SK-N-SH (cell line): ENCODE data around the gene DCLRE1B. TPM values are rescaled to one million over a fixed set of nuclear protein-coding genes. Genes with fewer than 3 reads are reported as not detected.

Experiments
- CTCF ChIA-PET: fragments of 300-600, 350-600 bp; formaldehyde crosslinking; extraction: SDS; loops from one replicate; lab custom pipeline; 2021; lab: Yijun Ruan, JAX
- POLR2A ChIA-PET: fragments of 350-600 bp; sonication (Branson Sonifier 250); formaldehyde crosslinking; extraction: SDS; loops from one replicate; lab custom pipeline; 2020; ENCODE audit warnings: antibody characterized with exemption, inconsistent platforms; lab: Yijun Ruan, JAX
- DNase-seq: peaks from one replicate; pipeline ENCODE4 v3.0.0; 2012
- H2AFZ ChIP-seq: fragments of 200-600 bp; sonication (generic); 2 replicates; pipeline ENCODE4 v1.8.1; 2016; ENCODE audit warnings: antibody characterized with exemption, mild to moderate bottlenecking, low read depth
- H3F3A ChIP-seq: fragments of 200-600 bp; sonication (generic); replicated peaks from 2 replicates; pipeline ENCODE3; 2016; ENCODE audit warnings: antibody characterized with exemption, mild to moderate bottlenecking; ENCODE audit not compliant: insufficient read depth
- H3K27ac ChIP-seq, 2 experiments: fragments of 200-500 bp in 1 of 2; fragments of 200-600 bp in 1 of 2; sonication (Bioruptor generic) in 1 of 2; sonication (generic), shearing (Covaris generic) in 1 of 2; 2 replicates each; pipeline versions ENCODE4 v1.5.1 to v1.6.1; 2014 to 2016; ENCODE audit warnings: low read depth in 2 of 2, inconsistent platforms in 1 of 2, low read length in 1 of 2, mild to moderate bottlenecking in 1 of 2, mixed read lengths in 1 of 2
- H3K27me3 ChIP-seq: fragments of 200-600 bp; sonication (generic), shearing (Covaris generic); 2 replicates; pipeline ENCODE4 v1.6.1; 2016; ENCODE audit warnings: mixed run types; ENCODE audit not compliant: insufficient read depth
- H3K36me3 ChIP-seq, 2 experiments: fragments of 200-500 bp in 1 of 2; fragments of 200-600 bp in 1 of 2; sonication (Bioruptor generic) in 1 of 2; sonication (generic) in 1 of 2; replicated peaks in 1 of 2; 2 replicates each; pipeline versions ENCODE3 to v1.5.1; 2014 to 2016; ENCODE audit warnings: low read length in 1 of 2, mild to moderate bottlenecking in 1 of 2; ENCODE audit not compliant: insufficient read depth in 2 of 2, control insufficient read depth in 1 of 2
- H3K4me1 ChIP-seq, 2 experiments: fragments of 200-500 bp in 1 of 2; fragments of 200-600 bp in 1 of 2; sonication (Bioruptor generic) in 1 of 2; sonication (generic), shearing (Covaris generic) in 1 of 2; 2 replicates each; pipeline versions ENCODE4 v1.5.1 to v1.6.1; 2014 to 2016; ENCODE audit warnings: low read depth in 1 of 2, low read length in 1 of 2, mixed run types in 1 of 2; ENCODE audit not compliant: insufficient read depth in 2 of 2, control insufficient read depth in 1 of 2
- H3K4me2 ChIP-seq: fragments of 200-600 bp; sonication (generic), shearing (Covaris generic); 2 replicates; pipeline ENCODE4 v1.6.1; 2017; ENCODE audit warnings: mixed run types
- H3K4me3 ChIP-seq, 2 experiments: fragments of 200-500 bp in 1 of 2; fragments of 200-600 bp in 1 of 2; sonication (Bioruptor generic) in 1 of 2; sonication (generic), shearing (Covaris generic) in 1 of 2; 2 replicates each; pipeline versions ENCODE4 v1.5.1 to v1.8.1; 2014 to 2016; ENCODE audit warnings: low read depth in 2 of 2, inconsistent platforms in 1 of 2, low read length in 1 of 2, mild to moderate bottlenecking in 1 of 2, mixed read lengths in 1 of 2, moderate library complexity in 1 of 2
- H3K79me2 ChIP-seq: fragments of 200-600 bp; sonication (generic); 2 replicates; pipeline ENCODE4 v1.8.1; 2017; ENCODE audit warnings: mild to moderate bottlenecking; ENCODE audit not compliant: insufficient read depth
- H3K9ac ChIP-seq: fragments of 200-600 bp; sonication (generic); 2 replicates; pipeline ENCODE4 v1.6.1; 2017; ENCODE audit warnings: mixed run types
- H3K9me2 ChIP-seq: fragments of 200-600 bp; sonication (generic); 2 replicates; pipeline ENCODE4 v1.6.1; 2017; ENCODE audit warnings: mixed run types
- H3K9me3 ChIP-seq: fragments of 200-600 bp; sonication (generic); 2 replicates; pipeline ENCODE4 v1.6.1; 2017; ENCODE audit warnings: mixed run types, mild to moderate bottlenecking, moderate library complexity
- H4K20me1 ChIP-seq: fragments of 200-600 bp; sonication (generic); 2 replicates; pipeline ENCODE4 v1.6.1; 2017; ENCODE audit warnings: mild to moderate bottlenecking, mixed run types; ENCODE audit not compliant: insufficient read depth
- CHD2 ChIP-seq: fragments of 150-350 bp; IDR thresholded peaks from 2 replicates; pipeline ENCODE4 v1.6.1; 2018; ENCODE audit warnings: low read length; ENCODE audit not compliant: partially characterized antibody
- ELF1 ChIP-seq: IDR thresholded peaks from 2 replicates; pipeline ENCODE4 v1.4.0; 2012
- EP300 ChIP-seq, 2 experiments: IDR thresholded peaks; 2 replicates each; pipeline versions ENCODE4 v1.4.0 to v1.6.1; 2012; ENCODE audit warnings: borderline replicate concordance in 1 of 2, low read depth in 1 of 2, low read length in 1 of 2
- MAX ChIP-seq: IDR thresholded peaks from 2 replicates; pipeline ENCODE4 v1.4.0; 2012; ENCODE audit warnings: low read depth
- NRF1 ChIP-seq: IDR thresholded peaks from 2 replicates; pipeline ENCODE4 v1.6.1; 2012; ENCODE audit warnings: low read depth, mild to moderate bottlenecking, low read length
- POLR2AphosphoS5 ChIP-seq: IDR thresholded peaks from 2 replicates; pipeline ENCODE4 v1.6.1; 2012; ENCODE audit warnings: low read depth, low read length
- RFX5 ChIP-seq: IDR thresholded peaks from 2 replicates; pipeline ENCODE4 v1.6.1; 2012; ENCODE audit warnings: mild to moderate bottlenecking, improper control_type of control experiment, low read length
- SIN3A ChIP-seq: IDR thresholded peaks from 2 replicates; pipeline ENCODE4 v1.6.1; 2012; ENCODE audit warnings: low read depth, mild to moderate bottlenecking, low read length, moderate library complexity, borderline replicate concordance
- WGBS: methylation state at CpG from one replicate; pipeline ENCODE4 v1.1.6; 2017; ENCODE audit warnings: low lambda C conversion rate; 5-methylcytosine and 5-hydroxymethylcytosine counted together
- polyA plus RNA-seq, 3 experiments: library from polyadenylated mRNA; depleted of rRNA; stranded (reverse); fragments of >200 nt; gene quantifications; 2 replicates each; pipeline ENCODE4 v1.2.3, GENCODE V29; 2012
- TF ChIP-seq, protein P1 (sequence below): fragments of 200-600 bp; sonication (generic); IDR thresholded peaks from 2 replicates; pipeline ENCODE4 v1.6.1; 2017; ENCODE audit warnings: antibody characterized with exemption, mild to moderate bottlenecking, moderate library complexity
- TF ChIP-seq, protein P2 (sequence below): IDR thresholded peaks from 2 replicates; pipeline ENCODE4 v1.4.0; 2012; ENCODE audit warnings: low read depth, borderline replicate concordance
- TF ChIP-seq, protein P3 (sequence below): IDR thresholded peaks from 2 replicates; pipeline ENCODE4; 2012

DCLRE1B gene
- polyA plus RNA-seq, 1 of the 3 experiments (the other 2 are of a cell fraction): 3.0 TPM

DNA sequence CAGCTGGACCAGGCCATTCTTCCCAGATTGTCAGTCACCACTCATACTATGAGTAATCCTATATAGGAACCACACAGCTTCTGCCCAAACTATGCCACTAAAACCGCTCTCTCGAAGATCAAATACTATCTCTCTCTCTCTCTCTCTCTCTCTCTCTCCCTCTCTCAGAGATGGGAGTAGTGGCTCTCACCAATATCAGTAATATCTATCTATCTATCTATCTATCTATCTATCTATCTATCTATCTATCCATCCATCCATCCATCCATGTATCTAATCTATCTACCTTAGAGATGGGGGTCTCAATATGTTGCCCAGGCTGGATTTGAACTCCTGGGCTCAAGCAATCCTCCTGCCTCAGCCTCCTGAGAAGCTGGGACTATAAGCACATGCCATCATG, 19.3 kb downstream of the DCLRE1B start:
- peaks cover 3% of the 10 kb centered on the region; the same call in 1 of the 2 replicates for H3K79me2 ChIP-seq
- H3K9ac ChIP-seq: no peak overlapping the region
- H2AFZ ChIP-seq: no peak overlapping the region
- H3K4me2 ChIP-seq: no peak overlapping the region
- no peak overlapping the region for H3K4me3 ChIP-seq
- H4K20me1 ChIP-seq: no peaks in the 10 kb centered on the region
- WGBS: 100% methylated on average over 2 of the region's 2 CpGs
- H3K4me1 ChIP-seq: 0 out of 4 replicates have a peak, but pooled peaks cover 0 to 7% of the 10 kb centered on the region in 2 experiments
- no peaks in the 10 kb centered on the region for H3K9me3 ChIP-seq
- H3F3A ChIP-seq: no peaks in the 10 kb centered on the region
- H3K27me3 ChIP-seq: no peaks in the 10 kb centered on the region
- H3K9me2 ChIP-seq: no peaks in the 10 kb centered on the region
- ChIA-PET POLR2A (no interaction called here), CTCF (interaction anchor here (1.0 kb wide), 1 partner anchor 14 kb away, joined by 4 read pairs; no protein-coding TSS in a partner anchor)
- no peak for TF ChIP-seq NRF1
- no peak for TF ChIP-seq EP300 (IDR thresholded peaks at IDR 0.05; ENCODE audit: borderline replicate concordance in 1 of 2, low read depth in 1 of 2, low read length in 1 of 2)
- TF ChIP-seq, protein P1, sequence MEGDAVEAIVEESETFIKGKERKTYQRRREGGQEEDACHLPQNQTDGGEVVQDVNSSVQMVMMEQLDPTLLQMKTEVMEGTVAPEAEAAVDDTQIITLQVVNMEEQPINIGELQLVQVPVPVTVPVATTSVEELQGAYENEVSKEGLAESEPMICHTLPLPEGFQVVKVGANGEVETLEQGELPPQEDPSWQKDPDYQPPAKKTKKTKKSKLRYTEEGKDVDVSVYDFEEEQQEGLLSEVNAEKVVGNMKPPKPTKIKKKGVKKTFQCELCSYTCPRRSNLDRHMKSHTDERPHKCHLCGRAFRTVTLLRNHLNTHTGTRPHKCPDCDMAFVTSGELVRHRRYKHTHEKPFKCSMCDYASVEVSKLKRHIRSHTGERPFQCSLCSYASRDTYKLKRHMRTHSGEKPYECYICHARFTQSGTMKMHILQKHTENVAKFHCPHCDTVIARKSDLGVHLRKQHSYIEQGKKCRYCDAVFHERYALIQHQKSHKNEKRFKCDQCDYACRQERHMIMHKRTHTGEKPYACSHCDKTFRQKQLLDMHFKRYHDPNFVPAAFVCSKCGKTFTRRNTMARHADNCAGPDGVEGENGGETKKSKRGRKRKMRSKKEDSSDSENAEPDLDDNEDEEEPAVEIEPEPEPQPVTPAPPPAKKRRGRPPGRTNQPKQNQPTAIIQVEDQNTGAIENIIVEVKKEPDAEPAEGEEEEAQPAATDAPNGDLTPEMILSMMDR: no peak
- TF ChIP-seq SIN3A: no peak
- TF ChIP-seq MAX: no peak
- TF ChIP-seq, protein P2, sequence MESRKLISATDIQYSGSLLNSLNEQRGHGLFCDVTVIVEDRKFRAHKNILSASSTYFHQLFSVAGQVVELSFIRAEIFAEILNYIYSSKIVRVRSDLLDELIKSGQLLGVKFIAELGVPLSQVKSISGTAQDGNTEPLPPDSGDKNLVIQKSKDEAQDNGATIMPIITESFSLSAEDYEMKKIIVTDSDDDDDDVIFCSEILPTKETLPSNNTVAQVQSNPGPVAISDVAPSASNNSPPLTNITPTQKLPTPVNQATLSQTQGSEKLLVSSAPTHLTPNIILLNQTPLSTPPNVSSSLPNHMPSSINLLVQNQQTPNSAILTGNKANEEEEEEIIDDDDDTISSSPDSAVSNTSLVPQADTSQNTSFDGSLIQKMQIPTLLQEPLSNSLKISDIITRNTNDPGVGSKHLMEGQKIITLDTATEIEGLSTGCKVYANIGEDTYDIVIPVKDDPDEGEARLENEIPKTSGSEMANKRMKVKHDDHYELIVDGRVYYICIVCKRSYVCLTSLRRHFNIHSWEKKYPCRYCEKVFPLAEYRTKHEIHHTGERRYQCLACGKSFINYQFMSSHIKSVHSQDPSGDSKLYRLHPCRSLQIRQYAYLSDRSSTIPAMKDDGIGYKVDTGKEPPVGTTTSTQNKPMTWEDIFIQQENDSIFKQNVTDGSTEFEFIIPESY: no peak
- no peak for TF ChIP-seq RFX5
- TF ChIP-seq, protein P3, sequence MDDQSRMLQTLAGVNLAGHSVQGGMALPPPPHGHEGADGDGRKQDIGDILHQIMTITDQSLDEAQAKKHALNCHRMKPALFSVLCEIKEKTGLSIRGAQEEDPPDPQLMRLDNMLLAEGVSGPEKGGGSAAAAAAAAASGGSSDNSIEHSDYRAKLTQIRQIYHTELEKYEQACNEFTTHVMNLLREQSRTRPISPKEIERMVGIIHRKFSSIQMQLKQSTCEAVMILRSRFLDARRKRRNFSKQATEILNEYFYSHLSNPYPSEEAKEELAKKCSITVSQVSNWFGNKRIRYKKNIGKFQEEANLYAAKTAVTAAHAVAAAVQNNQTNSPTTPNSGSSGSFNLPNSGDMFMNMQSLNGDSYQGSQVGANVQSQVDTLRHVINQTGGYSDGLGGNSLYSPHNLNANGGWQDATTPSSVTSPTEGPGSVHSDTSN: no peak
- TF ChIP-seq CHD2: no peak
- no peak for TF ChIP-seq ELF1
- TF ChIP-seq POLR2AphosphoS5: no peak
- no peak overlapping the region for H3K27ac ChIP-seq
- DNase-seq: no peak
- no peaks in the 10 kb centered on the region for H3K36me3 ChIP-seq
